ENCODE measurements around the gene CMTM7. TPM values are rescaled to one million over a fixed set of nuclear protein-coding genes. Genes with fewer than 3 reads are reported as not detected.

The CMTM7 gene
- polyA plus RNA-seq, 1 of the 3 experiments (the other 2 are of a cell fraction): 50.1 TPM

DNA sequence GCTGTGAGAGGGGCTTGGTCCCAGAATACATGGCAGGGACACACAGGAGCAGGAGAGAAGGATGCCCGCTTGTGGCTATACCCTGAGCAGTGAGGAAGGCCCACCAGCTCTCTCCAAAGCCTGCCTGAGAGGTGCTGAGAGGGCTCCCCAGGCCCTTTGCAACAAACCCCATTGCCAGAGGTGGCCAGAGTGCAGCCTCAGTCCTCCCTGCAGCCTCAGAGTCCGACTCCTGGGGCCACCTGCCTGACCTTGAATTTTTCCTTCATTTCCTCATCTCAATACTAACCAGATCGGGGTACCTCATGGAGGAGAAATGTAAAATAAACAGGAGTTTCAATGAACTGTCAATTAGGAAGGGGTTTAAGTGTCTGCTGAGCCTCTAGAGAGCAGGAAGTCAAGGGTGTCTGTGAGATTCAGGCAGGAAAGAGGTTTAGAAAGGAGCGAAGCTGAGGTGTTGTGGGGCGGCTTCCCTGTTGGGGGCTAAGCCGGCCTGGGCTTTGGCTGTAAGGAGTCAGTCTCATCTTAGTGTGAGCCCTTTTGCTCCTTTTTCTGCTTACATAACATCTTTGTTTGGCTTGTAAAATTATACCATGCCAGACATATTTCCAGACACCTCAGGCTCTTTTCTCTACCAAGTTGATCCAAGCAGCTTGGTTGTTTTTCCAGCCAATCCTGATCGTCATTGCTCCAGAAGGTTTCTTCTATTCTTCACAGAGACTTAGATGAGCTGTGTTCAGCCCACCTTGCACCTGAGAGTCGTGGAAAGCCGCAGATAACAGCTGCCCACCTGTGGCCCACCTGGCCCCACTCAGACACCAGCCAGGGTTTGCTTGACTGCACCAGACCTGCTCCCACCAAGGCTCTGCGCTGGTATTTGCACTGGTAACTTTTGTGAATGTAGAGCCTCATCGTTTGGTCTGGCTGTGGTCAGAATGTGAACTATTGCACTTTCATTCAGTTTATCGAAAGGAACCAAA, 36.7 kb downstream of the CMTM7 start:
- TF ChIP-seq TEAD4 (IDR thresholded peaks at IDR 0.05; ENCODE audit: borderline replicate concordance, insufficient read depth) (no peak), TAF1 (IDR thresholded peaks at IDR 0.05; ENCODE audit: borderline replicate concordance, low read depth, low read length) (no peak), MEF2A (IDR thresholded peaks at IDR 0.05; ENCODE audit: borderline replicate concordance, low read depth) (no peak), POLR2AphosphoS5 (IDR thresholded peaks at IDR 0.05; ENCODE audit: low read depth, low read length) (no peak), GATA2 (CRISPR knock-in tag; IDR thresholded peaks at IDR 0.05) (no peak), RFX5 (IDR thresholded peaks at IDR 0.05; ENCODE audit: low read length) (no peak), GABPA (IDR thresholded peaks at IDR 0.05; ENCODE audit: low read depth) (no peak), NRF1 (IDR thresholded peaks at IDR 0.05; ENCODE audit: low read depth, low read length) (no peak), RXRA (IDR thresholded peaks at IDR 0.05; ENCODE audit: borderline replicate concordance, low read depth) (no peak), JUND (IDR thresholded peaks at IDR 0.05) (no peak), YY1 (IDR thresholded peaks at IDR 0.05; ENCODE audit: low read depth) (no peak), FOXM1 (IDR thresholded peaks at IDR 0.05; ENCODE audit: low read depth) (no peak), MXI1 (IDR thresholded peaks at IDR 0.05; ENCODE audit: low read depth, low read length) (no peak)
- TF ChIP-seq, protein P1, sequence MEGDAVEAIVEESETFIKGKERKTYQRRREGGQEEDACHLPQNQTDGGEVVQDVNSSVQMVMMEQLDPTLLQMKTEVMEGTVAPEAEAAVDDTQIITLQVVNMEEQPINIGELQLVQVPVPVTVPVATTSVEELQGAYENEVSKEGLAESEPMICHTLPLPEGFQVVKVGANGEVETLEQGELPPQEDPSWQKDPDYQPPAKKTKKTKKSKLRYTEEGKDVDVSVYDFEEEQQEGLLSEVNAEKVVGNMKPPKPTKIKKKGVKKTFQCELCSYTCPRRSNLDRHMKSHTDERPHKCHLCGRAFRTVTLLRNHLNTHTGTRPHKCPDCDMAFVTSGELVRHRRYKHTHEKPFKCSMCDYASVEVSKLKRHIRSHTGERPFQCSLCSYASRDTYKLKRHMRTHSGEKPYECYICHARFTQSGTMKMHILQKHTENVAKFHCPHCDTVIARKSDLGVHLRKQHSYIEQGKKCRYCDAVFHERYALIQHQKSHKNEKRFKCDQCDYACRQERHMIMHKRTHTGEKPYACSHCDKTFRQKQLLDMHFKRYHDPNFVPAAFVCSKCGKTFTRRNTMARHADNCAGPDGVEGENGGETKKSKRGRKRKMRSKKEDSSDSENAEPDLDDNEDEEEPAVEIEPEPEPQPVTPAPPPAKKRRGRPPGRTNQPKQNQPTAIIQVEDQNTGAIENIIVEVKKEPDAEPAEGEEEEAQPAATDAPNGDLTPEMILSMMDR (IDR thresholded peaks at IDR 0.05): no peak
- TF ChIP-seq, protein P2, sequence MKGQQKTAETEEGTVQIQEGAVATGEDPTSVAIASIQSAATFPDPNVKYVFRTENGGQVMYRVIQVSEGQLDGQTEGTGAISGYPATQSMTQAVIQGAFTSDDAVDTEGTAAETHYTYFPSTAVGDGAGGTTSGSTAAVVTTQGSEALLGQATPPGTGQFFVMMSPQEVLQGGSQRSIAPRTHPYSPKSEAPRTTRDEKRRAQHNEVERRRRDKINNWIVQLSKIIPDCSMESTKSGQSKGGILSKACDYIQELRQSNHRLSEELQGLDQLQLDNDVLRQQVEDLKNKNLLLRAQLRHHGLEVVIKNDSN (IDR thresholded peaks at IDR 0.05; ENCODE audit: borderline replicate concordance, low read depth): no peak
- TF ChIP-seq, protein P3, sequence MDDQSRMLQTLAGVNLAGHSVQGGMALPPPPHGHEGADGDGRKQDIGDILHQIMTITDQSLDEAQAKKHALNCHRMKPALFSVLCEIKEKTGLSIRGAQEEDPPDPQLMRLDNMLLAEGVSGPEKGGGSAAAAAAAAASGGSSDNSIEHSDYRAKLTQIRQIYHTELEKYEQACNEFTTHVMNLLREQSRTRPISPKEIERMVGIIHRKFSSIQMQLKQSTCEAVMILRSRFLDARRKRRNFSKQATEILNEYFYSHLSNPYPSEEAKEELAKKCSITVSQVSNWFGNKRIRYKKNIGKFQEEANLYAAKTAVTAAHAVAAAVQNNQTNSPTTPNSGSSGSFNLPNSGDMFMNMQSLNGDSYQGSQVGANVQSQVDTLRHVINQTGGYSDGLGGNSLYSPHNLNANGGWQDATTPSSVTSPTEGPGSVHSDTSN (IDR thresholded peaks at IDR 0.05): no peak
- TF ChIP-seq, protein P4, sequence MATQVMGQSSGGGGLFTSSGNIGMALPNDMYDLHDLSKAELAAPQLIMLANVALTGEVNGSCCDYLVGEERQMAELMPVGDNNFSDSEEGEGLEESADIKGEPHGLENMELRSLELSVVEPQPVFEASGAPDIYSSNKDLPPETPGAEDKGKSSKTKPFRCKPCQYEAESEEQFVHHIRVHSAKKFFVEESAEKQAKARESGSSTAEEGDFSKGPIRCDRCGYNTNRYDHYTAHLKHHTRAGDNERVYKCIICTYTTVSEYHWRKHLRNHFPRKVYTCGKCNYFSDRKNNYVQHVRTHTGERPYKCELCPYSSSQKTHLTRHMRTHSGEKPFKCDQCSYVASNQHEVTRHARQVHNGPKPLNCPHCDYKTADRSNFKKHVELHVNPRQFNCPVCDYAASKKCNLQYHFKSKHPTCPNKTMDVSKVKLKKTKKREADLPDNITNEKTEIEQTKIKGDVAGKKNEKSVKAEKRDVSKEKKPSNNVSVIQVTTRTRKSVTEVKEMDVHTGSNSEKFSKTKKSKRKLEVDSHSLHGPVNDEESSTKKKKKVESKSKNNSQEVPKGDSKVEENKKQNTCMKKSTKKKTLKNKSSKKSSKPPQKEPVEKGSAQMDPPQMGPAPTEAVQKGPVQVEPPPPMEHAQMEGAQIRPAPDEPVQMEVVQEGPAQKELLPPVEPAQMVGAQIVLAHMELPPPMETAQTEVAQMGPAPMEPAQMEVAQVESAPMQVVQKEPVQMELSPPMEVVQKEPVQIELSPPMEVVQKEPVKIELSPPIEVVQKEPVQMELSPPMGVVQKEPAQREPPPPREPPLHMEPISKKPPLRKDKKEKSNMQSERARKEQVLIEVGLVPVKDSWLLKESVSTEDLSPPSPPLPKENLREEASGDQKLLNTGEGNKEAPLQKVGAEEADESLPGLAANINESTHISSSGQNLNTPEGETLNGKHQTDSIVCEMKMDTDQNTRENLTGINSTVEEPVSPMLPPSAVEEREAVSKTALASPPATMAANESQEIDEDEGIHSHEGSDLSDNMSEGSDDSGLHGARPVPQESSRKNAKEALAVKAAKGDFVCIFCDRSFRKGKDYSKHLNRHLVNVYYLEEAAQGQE (IDR thresholded peaks at IDR 0.05; ENCODE audit: low read depth, low read length): no peak
- 91% methylated on average over 12 of the region's 12 CpGs for WGBS (ENCODE audit: low lambda C conversion rate)
- Histone ChIP-seq H3K4me2 (no peak overlapping the region), H3K27me3 (ENCODE audit: insufficient read depth) (no peaks in the 10 kb centered on the region), H2AFZ (ENCODE audit: low read depth) (no peak overlapping the region), H3K79me2 (ENCODE audit: insufficient read depth) (peaks cover 29% of the 10 kb centered on the region; the same call in 1 of the 2 replicates), H3K27ac (ENCODE audit: low read depth in 2 of 2, low read length in 1 of 2) (no peak overlapping the region), H3K36me3 (replicated peaks in 1 of 2; ENCODE audit: control insufficient read depth in 1 of 2, insufficient read depth in 2 of 2, low read length in 1 of 2) (no peaks in the 10 kb centered on the region), H3K4me1 (ENCODE audit: control insufficient read depth in 1 of 2, insufficient read depth in 2 of 2, low read depth in 1 of 2, low read length in 1 of 2) (peaks cover 0 to 23% of the 10 kb centered on the region in 2 experiments; a peak in 1 of 4 replicates), H3K4me3 (ENCODE audit: low read depth in 2 of 2, low read length in 1 of 2) (no peak overlapping the region), H3F3A (replicated peaks; ENCODE audit: insufficient read depth) (no peaks in the 10 kb centered on the region), H3K9me3 (no peaks in the 10 kb centered on the region), H3K9ac (no peak overlapping the region), H4K20me1 (ENCODE audit: insufficient read depth) (no peaks in the 10 kb centered on the region), H3K9me2 (no peaks in the 10 kb centered on the region)
- no peak for DNase-seq
- POLR2A ChIA-PET: no interaction called here
- CTCF ChIA-PET: interaction anchor here (0.6 to 2.5 kb wide), 3 partner anchors 40 to 461 kb away, joined by 3 to 9 read pairs (median 5); no protein-coding TSS in a partner anchor

All from SK-N-SH (cell line).